Urothelium cell line (cell line): ENCODE data around the gene SBNO1.
A peak's percentile ranks its signal among the peaks of the same experiment; 100 is the strongest.
"Not testable (repeated sequence)": the region's sequence is repeated elsewhere in the genome, so short reads cannot be mapped to it uniquely, and the experiment has no call there.

Experiments used
- DNase-seq: peaks from one replicate; pipeline ENCODE4 v3.0.0; 2011; ENCODE audit warnings: low spot score, mixed read lengths
- FAIRE-seq: peaks from 2 replicates; lab custom pipeline; 2011; peaks lifted over from hg19 to GRCh38; lab: Jason Lieb, UNC

SBNO1 gene

GRCh38 chr12:123251403-123252076 lies 113.1 kb downstream of the SBNO1 start:
- FAIRE-seq (no peak), DNase-seq (no peak)

GRCh38 chr12:123250471-123251383 lies 113.9 kb downstream of the SBNO1 start:
- FAIRE-seq (no peak), DNase-seq (peak; percentile 38)

GRCh38 chr12:123248996-123249741 lies 115.5 kb downstream of the SBNO1 start:
- not testable (repeated sequence) for DNase-seq, FAIRE-seq

- FAIRE-seq: not testable (repeated sequence)
These were observed 116.5 kb downstream of the SBNO1 start for GRCh38 chr12:123248129-123248528.

GRCh38 chr12:123245678-123246077 lies 119.0 kb downstream of the SBNO1 start:
- FAIRE-seq (no peak), DNase-seq (no peak)

More at GRCh38 chr12:123248129-123248528, 116.5 kb downstream of the SBNO1 start:
- not testable (repeated sequence) for DNase-seq

GRCh38 chr12:123243671-123244262 lies 120.9 kb downstream of the SBNO1 start:
- FAIRE-seq: no peak
- no peak for DNase-seq

- no peak for FAIRE-seq
These were observed 122.3 kb downstream of the SBNO1 start for GRCh38 chr12:123242116-123242904.

More at GRCh38 chr12:123242116-123242904, 122.3 kb downstream of the SBNO1 start:
- DNase-seq: no peak
